Activated B cell treated with CpG ODN at 0.5 μM for 24 hours (primary cell): ENCODE data around the gene APBB2. TPM values are rescaled to one million over a fixed set of nuclear protein-coding genes. Genes with fewer than 3 reads are reported as not detected.

Source experiments
- ATAC-seq: fragments of 200-7000 bp; cut with Tn5 transposase; one replicate; pipeline ENCODE4 v1.10.0; 2021; ENCODE audit warnings: low read depth, mild to moderate bottlenecking, moderate library complexity
- CTCF ChIA-PET: fragments of 350-600 bp; sonication (Branson Sonifier 250); formaldehyde crosslinking; loops from one replicate; lab custom pipeline; 2021; ENCODE audit warnings: antibody characterized with exemption; lab: Charles Lee
- POLR2A ChIA-PET: fragments of 350-600 bp; sonication (Branson Sonifier 250); formaldehyde crosslinking; loops from one replicate; lab custom pipeline; 2021; ENCODE audit warnings: antibody characterized with exemption; lab: Charles Lee
- DNase-seq: peaks from one replicate; pipeline ENCODE4 v3.0.0; 2022
- H3K27ac Mint-ChIP-seq: one replicate; pipeline ENCODE4 v1.8.0; 2020; ENCODE audit warnings: mixed read lengths
- H3K27me3 Mint-ChIP-seq: one replicate; pipeline ENCODE4 v1.8.0; 2021; ENCODE audit warnings: mixed read lengths
- H3K36me3 Mint-ChIP-seq: one replicate; pipeline ENCODE4 v1.8.0; 2021; ENCODE audit warnings: low read depth, mixed read lengths
- H3K4me1 Mint-ChIP-seq: one replicate; pipeline ENCODE4 v1.8.0; 2021; ENCODE audit warnings: mixed read lengths
- H3K4me3 Mint-ChIP-seq: one replicate; pipeline ENCODE4 v1.8.0; 2020; ENCODE audit warnings: mild to moderate bottlenecking, mixed read lengths
- H3K9me3 Mint-ChIP-seq: one replicate; pipeline ENCODE4 v1.8.0; 2020; ENCODE audit warnings: mixed read lengths
- CTCF ChIP-seq: fragments of 200-600 bp; IDR thresholded peaks from one replicate; pipeline ENCODE4 v1.8.0; 2022; ENCODE audit warnings: antibody characterized with exemption, mild to moderate bottlenecking
- intact Hi-C: fragments of 100-400 bp; cut with micrococcal nuclease; formaldehyde crosslinking; loops from one replicate; pipeline ENCODE4 v1.15.1; 2024
- total RNA-seq: library from RNA; stranded (reverse); gene quantifications from 2 replicates; pipeline ENCODE4 v1.2.3, GENCODE V29; 2022

Gene APBB2
- total RNA-seq, 1 donor from 2014 or later, result 3.7 TPM

- no peak for ATAC-seq
- no peaks in the 10 kb centered on the region for H3K9me3 Mint-ChIP-seq
- H3K4me1 Mint-ChIP-seq, result no peaks in the 10 kb centered on the region
- no peak overlapping the region for H3K4me3 Mint-ChIP-seq
- H3K27me3 Mint-ChIP-seq, result peaks cover 8% of the 10 kb centered on the region
- CTCF ChIA-PET, result no interaction called here
- DNase-seq, result no peak
- intact Hi-C loops, result no loop called here
- H3K36me3 Mint-ChIP-seq, result no peaks in the 10 kb centered on the region
- POLR2A ChIA-PET, result interaction anchor here (0.6 kb wide), 1 partner anchor 338 kb away, joined by 3 read pairs; no protein-coding TSS in a partner anchor
- TF ChIP-seq CTCF, result no peak
- H3K27ac Mint-ChIP-seq, result no peak overlapping the region
Observed at GRCh38 chr4:40864531-40864930, 349.8 kb downstream of the APBB2 start.

- intact Hi-C loops, result no loop called here
- H3K4me1 Mint-ChIP-seq, result peaks cover 29% of the 10 kb centered on the region
- POLR2A ChIA-PET, result no interaction called here
- DNase-seq (no peak), ATAC-seq (no peak)
- H3K36me3 Mint-ChIP-seq, result no peaks in the 10 kb centered on the region
- CTCF ChIA-PET, result interaction anchor here (0.9 to 1.4 kb wide), 2 partner anchors 18 to 38 kb away, joined by 3 to 6 read pairs; no protein-coding TSS in a partner anchor
- no peak for TF ChIP-seq CTCF
- H3K9me3 Mint-ChIP-seq, result no peaks in the 10 kb centered on the region
- no peak overlapping the region for H3K4me3 Mint-ChIP-seq
- no peak overlapping the region for H3K27ac Mint-ChIP-seq
- peaks cover 13% of the 10 kb centered on the region for H3K27me3 Mint-ChIP-seq
Observed at GRCh38 chr4:40858962-40859361, 355.4 kb downstream of the APBB2 start.

- intact Hi-C loops, result loop anchor here (1.0 kb wide), 1 partner anchor 17 kb away; no protein-coding TSS in a partner anchor
- Mint-ChIP-seq H3K27me3 (peaks cover 16% of the 10 kb centered on the region), H3K4me3 (peak overlapping the region; percentile 62), H3K27ac (no peak overlapping the region), H3K4me1 (peaks cover 29% of the 10 kb centered on the region), H3K9me3 (no peaks in the 10 kb centered on the region), H3K36me3 (no peaks in the 10 kb centered on the region)
- no peak for TF ChIP-seq CTCF
- ChIA-PET POLR2A (no interaction called here), CTCF (interaction anchor here (0.9 kb wide), 1 partner anchor 17 kb away, joined by 3 read pairs; no protein-coding TSS in a partner anchor)
- ATAC-seq, result no peak
- no peak for DNase-seq
Observed at GRCh38 chr4:40857956-40858355, 356.4 kb downstream of the APBB2 start.

- DNase-seq, result peak; percentile 65
Observed at GRCh38 chr4:40856840-40857362, 357.4 kb downstream of the APBB2 start.

More at GRCh38 chr4:40856840-40857362, 357.4 kb downstream of the APBB2 start:
- ChIA-PET POLR2A (interaction anchor here (1.1 kb wide), 1 partner anchor 12 kb away, joined by 3 read pairs; no protein-coding TSS in a partner anchor), CTCF (interaction anchor here (0.9 to 1.7 kb wide), 3 partner anchors 13 to 16 kb away, joined by 3 to 7 read pairs (median 5); no protein-coding TSS in a partner anchor)
- Mint-ChIP-seq H3K9me3 (no peaks in the 10 kb centered on the region), H3K4me1 (peaks cover 29% of the 10 kb centered on the region), H3K27ac (peak overlapping the region; percentile 7), H3K36me3 (no peaks in the 10 kb centered on the region), H3K4me3 (peak overlapping the region; percentile 84), H3K27me3 (peaks cover 13% of the 10 kb centered on the region)
- no peak for TF ChIP-seq CTCF
- intact Hi-C loops, result loop anchor here (1.0 kb wide), 1 partner anchor 16 kb away; no protein-coding TSS in a partner anchor
- ATAC-seq, result peak; percentile 97
